ENCODE measurements around the gene NCAM1.

DNA sequence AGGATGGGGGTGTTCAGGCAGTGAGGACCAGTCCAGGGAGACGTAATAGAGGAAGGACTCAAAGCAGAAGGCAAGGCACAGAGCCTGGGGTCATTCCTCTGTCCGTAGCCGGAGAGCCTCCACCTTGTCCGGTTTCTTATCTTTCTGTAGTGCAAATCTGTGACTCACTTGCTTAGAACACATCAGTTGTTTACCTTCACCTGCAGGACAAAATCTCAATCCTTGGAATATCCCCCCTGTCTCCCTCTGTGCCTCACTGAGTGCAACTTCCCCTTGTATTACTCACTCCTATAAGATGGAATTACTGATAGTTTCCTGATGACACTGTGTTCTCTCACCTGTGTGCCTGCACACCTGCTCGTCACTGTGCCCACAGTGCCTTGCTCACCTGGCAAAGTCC, 332.7 kb downstream of the NCAM1 start:
- TF ChIP-seq, protein P1, sequence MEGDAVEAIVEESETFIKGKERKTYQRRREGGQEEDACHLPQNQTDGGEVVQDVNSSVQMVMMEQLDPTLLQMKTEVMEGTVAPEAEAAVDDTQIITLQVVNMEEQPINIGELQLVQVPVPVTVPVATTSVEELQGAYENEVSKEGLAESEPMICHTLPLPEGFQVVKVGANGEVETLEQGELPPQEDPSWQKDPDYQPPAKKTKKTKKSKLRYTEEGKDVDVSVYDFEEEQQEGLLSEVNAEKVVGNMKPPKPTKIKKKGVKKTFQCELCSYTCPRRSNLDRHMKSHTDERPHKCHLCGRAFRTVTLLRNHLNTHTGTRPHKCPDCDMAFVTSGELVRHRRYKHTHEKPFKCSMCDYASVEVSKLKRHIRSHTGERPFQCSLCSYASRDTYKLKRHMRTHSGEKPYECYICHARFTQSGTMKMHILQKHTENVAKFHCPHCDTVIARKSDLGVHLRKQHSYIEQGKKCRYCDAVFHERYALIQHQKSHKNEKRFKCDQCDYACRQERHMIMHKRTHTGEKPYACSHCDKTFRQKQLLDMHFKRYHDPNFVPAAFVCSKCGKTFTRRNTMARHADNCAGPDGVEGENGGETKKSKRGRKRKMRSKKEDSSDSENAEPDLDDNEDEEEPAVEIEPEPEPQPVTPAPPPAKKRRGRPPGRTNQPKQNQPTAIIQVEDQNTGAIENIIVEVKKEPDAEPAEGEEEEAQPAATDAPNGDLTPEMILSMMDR (IDR thresholded peaks at IDR 0.05): no peak
- TF ChIP-seq POLR2A (IDR thresholded peaks at IDR 0.05): no peak
